ENCODE measurements around the gene SIM1. TPM values are rescaled to one million over a fixed set of nuclear protein-coding genes. Genes with fewer than 3 reads are reported as not detected.

The SIM1 gene
- total RNA-seq, 2 experiments from 2014 or later, result not detected

DNA sequence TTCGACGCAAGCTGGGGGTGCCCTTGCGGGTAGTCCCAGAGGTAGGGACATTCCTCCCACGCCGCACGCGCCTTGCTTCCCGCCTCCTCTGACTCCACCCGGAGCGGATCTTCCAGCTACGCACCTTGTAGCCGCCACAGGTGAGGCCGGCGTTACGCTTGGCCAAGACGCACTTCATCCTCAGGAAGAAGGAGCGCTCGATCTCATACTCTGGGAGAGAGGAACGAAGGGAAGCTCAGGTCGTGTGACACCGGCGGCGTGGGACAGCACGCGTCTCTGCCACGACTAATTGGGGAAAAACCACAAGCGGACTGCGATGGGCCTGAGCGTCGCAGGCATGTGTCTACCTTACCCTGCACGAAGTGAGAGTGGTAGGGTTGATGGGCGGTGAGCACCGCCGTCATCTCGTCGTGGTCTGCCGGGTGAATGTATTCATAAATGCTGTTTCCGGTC lies 15.5 kb downstream of the SIM1 start:
- H3K9me3 Mint-ChIP-seq (ENCODE audit: insufficient read depth), result peaks cover 5% of the 10 kb centered on the region
- H3K36me3 Mint-ChIP-seq (ENCODE audit: low read depth), result peaks cover 8% of the 10 kb centered on the region
- DNase-seq (no peak), ATAC-seq (no peak)
- ChIA-PET CTCF (no interaction called here), POLR2A (no interaction called here)
- H3K4me1 Mint-ChIP-seq (ENCODE audit: low read depth), result peaks cover 10% of the 10 kb centered on the region
- H3K27ac Mint-ChIP-seq, result no peak overlapping the region
- no peak overlapping the region for H3K4me3 Mint-ChIP-seq
- H3K27me3 Mint-ChIP-seq (ENCODE audit: low read depth), result peaks cover 63% of the 10 kb centered on the region

DNA sequence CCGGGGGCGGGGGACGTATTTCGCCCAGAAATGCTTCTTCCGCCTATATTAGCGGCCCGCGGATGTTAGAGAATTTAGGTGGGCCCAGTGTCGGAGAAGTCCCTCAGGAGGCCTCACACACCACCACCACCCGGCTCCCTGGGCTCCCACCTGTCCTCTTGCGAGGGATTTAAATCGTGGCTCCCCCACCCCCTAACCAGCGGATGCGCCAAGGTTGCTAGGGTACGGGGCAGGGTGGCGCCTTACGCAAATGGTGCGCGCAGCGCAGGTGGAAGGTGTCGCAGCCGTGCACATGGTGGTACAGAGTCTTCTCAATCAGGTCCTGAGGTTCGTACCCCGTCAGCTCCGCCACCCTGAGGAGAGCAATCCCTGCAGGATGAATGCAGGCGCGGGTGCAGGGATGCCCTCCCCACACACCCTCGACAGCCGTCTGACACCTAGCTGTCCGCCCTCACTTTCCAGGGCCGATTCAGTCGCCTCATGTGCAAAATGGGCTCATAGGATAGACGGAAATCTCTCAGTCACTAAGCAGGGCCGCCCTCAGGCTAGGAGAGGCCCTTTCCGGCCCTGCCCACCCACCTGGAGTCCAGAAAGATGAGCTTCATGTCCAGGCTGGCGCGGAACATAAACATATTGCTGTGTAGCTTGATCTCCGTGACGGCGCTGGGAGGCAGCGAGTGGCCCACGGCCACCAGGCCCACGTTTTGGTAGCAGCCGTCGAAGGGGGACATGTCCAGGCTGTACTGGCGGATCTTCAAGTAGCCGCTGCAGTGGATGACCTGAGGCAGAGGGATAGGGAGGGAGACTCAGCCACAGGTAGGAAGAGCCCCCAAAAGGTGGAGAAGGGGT lies 16.6 kb downstream of the SIM1 start:
- Mint-ChIP-seq H3K36me3 (ENCODE audit: low read depth) (peaks cover 7% of the 10 kb centered on the region), H3K4me3 (no peak overlapping the region), H3K27ac (peak overlapping the region; percentile 44)

DNA sequence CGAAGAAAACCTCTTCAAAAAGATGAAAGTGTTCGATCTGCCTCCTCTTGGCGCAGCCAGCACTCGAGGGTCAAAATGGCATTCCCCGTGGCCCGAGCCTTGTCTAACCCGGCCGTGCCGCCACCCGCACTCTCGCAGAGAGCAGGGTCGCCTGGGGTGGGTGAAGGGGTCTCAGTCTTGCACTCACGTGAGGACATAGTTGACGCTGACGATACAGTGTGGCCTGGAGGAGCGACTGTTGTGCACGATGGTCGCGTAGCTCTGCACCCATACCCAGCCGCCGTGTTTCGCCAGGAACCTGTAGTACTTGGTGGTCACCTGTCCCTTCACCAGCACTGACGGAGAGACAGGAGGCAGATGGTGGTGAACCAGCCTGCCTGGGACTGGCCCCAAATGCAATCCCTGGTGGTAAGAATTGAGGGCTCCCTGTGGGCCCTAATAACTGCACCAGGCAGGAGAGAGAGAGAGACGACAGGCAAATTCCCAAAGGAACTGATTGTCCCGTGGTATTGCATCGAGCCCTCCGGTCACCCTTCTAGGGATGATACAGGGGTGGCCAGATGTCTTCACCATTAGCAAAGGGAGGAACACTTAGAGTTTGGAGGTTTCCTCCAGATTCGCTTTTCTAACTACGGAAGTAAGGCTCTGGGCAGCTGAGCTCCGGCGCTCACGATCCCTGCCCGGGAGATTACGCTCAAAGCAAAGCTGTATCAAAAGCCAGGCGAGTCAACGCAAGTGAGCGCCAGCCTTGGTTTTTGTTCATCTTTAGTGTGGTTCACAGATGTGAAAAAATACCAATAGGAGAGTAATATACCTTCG lies 17.4 kb downstream of the SIM1 start:
- Mint-ChIP-seq H3K9me3 (ENCODE audit: insufficient read depth) (peaks cover 5% of the 10 kb centered on the region), H3K36me3 (ENCODE audit: low read depth) (peaks cover 7% of the 10 kb centered on the region), H3K27ac (peak overlapping the region; percentile 44), H3K27me3 (ENCODE audit: low read depth) (peaks cover 57% of the 10 kb centered on the region), H3K4me1 (ENCODE audit: low read depth) (peaks cover 10% of the 10 kb centered on the region), H3K4me3 (peak overlapping the region; percentile 20)
- ChIA-PET POLR2A (no interaction called here), CTCF (interaction anchor here (1.3 kb wide), 1 partner anchor 19 kb away, joined by 4 read pairs; no protein-coding TSS in a partner anchor)
- ATAC-seq (no peak), DNase-seq (no peak)

More for the DNA sequence above, 16.6 kb downstream of the SIM1 start:
- no peak for DNase-seq
- H3K4me1 Mint-ChIP-seq (ENCODE audit: low read depth), result peaks cover 10% of the 10 kb centered on the region
- ATAC-seq, result no peak
- POLR2A ChIA-PET, result no interaction called here
- peaks cover 60% of the 10 kb centered on the region for H3K27me3 Mint-ChIP-seq (ENCODE audit: low read depth)
- peaks cover 5% of the 10 kb centered on the region for H3K9me3 Mint-ChIP-seq (ENCODE audit: insufficient read depth)
- CTCF ChIA-PET, result interaction anchor here (1.3 kb wide), 1 partner anchor 18 kb away, joined by 4 read pairs; no protein-coding TSS in a partner anchor

DNA sequence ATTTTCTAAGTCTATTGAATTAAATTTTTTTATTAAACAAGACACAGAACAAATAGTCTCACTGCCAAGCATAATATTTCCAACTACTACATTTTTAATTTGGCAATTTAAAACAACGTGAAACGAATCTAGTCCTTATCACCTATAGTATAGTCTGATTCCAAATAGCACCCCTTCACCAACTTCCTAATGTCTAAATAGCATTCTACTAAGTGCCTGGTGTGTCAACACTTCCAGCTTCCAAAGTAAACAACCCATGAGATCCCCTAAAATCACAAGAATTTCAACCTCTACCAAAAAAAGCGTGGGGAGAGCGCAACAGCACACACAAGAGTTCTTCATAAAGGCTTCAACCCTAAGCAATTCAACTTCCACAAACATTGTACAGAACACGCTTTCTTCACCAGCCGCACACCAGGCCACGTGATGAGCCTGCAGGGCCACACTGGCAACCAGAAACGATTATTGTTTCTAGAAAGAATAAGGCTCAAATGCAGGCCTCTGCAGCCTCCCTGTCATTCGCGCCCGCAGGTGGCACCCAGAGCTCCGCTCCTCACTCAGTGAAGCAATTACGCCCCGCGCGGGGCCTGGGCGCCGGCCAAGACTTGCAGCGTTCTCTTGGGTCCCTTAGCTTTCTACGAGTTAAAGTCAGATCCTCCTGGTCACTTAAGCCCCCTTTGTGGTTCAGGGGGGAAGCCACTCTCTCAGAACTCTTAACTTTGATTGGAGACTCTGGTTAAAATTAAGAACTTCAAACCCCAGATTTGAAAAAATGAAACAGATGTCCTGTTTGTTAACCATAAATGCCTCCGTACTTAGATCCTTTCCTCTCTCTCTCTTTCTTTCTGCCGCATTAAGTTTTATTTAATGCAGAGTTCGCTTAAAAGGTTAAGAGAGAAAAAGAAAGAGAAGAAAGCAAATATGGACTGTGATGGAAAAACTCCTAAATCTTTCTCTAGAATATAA lies 18.3 kb downstream of the SIM1 start:
- Mint-ChIP-seq H3K36me3 (ENCODE audit: low read depth) (peaks cover 7% of the 10 kb centered on the region), H3K27ac (peak overlapping the region; percentile 0), H3K4me3 (peak overlapping the region; percentile 4), H3K27me3 (ENCODE audit: low read depth) (peaks cover 61% of the 10 kb centered on the region), H3K4me1 (ENCODE audit: low read depth) (peaks cover 10% of the 10 kb centered on the region), H3K9me3 (ENCODE audit: insufficient read depth) (peaks cover 5% of the 10 kb centered on the region)
- ChIA-PET CTCF (no interaction called here), POLR2A (no interaction called here)
- no peak for ATAC-seq
- DNase-seq, result no peak

DNA sequence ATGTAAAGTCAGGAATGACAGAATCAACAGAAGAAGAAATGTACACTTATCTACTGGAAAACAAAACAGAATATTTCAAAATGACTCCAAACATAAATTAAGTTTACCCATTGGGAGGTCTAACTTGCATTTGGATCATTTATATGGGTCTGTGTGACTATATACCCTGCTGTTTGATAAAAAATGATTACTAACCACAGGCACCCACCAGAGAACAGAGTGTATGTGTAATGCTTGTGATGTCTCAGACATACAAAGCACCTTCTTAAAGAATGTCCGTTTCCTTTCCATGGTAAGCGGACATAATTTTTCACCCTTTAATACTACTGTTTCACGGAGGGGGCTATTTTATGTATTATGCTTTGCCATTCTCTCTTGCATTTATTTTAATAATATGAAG lies 19.2 kb downstream of the SIM1 start:
- Mint-ChIP-seq H3K27ac (no peak overlapping the region), H3K4me1 (ENCODE audit: low read depth) (peaks cover 10% of the 10 kb centered on the region), H3K27me3 (ENCODE audit: low read depth) (peaks cover 66% of the 10 kb centered on the region), H3K36me3 (ENCODE audit: low read depth) (peaks cover 7% of the 10 kb centered on the region), H3K9me3 (ENCODE audit: insufficient read depth) (peaks cover 5% of the 10 kb centered on the region), H3K4me3 (no peak overlapping the region)
- no peak for DNase-seq
- POLR2A ChIA-PET, result no interaction called here
- ATAC-seq, result no peak
- CTCF ChIA-PET, result no interaction called here

DNA sequence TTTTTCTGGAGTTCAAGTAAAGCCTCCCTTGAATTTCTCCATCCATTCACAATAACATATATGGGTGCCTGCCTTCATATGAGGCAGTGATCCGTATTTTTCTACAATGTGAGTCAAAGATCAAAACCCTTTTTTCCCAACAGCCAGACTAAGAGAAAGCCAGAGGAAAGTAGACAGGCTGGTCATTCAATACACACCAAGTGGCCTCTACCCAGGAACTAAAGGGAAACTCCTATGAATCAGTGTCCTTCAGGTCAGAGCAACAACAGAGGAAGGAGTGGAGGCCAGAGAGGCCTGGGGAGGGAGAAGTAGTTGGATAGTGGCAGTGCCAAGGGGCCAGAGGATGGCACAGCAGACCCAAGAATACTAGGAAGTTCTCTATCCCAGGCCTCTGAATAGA lies 23.8 kb downstream of the SIM1 start:
- Mint-ChIP-seq H3K27ac (no peak overlapping the region), H3K36me3 (ENCODE audit: low read depth) (no peaks in the 10 kb centered on the region), H3K9me3 (ENCODE audit: insufficient read depth) (no peaks in the 10 kb centered on the region), H3K27me3 (ENCODE audit: low read depth) (peaks cover 40% of the 10 kb centered on the region), H3K4me3 (no peak overlapping the region), H3K4me1 (ENCODE audit: low read depth) (no peaks in the 10 kb centered on the region)
- no peak for ATAC-seq
- no peak for DNase-seq
- POLR2A ChIA-PET, result no interaction called here
- CTCF ChIA-PET, result no interaction called here

DNA sequence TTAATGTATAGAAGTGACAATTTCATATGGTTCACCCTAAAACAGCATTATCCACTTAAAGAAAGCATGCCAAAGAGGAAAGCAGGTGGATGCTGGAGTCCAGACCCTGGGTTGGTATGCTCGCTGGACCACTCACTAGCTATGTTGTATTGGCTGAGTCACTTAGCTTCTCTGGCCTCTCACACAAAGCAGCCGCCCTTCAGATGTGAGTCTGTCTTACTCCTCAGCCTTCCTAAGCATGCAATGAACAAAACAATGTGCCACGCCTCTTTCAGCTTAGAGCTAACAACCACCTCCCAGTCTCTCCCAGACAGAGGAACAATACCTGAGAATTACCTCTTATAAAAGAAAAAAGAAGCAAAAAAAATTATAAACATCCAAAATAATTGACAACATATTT lies 29.4 kb downstream of the SIM1 start:
- Mint-ChIP-seq H3K4me3 (no peak overlapping the region), H3K36me3 (ENCODE audit: low read depth) (no peaks in the 10 kb centered on the region), H3K27me3 (ENCODE audit: low read depth) (peaks cover 20% of the 10 kb centered on the region), H3K9me3 (ENCODE audit: insufficient read depth) (no peaks in the 10 kb centered on the region), H3K27ac (no peak overlapping the region), H3K4me1 (ENCODE audit: low read depth) (no peaks in the 10 kb centered on the region)
- CTCF ChIA-PET, result no interaction called here
- POLR2A ChIA-PET, result no interaction called here
- DNase-seq (no peak), ATAC-seq (no peak)

DNA sequence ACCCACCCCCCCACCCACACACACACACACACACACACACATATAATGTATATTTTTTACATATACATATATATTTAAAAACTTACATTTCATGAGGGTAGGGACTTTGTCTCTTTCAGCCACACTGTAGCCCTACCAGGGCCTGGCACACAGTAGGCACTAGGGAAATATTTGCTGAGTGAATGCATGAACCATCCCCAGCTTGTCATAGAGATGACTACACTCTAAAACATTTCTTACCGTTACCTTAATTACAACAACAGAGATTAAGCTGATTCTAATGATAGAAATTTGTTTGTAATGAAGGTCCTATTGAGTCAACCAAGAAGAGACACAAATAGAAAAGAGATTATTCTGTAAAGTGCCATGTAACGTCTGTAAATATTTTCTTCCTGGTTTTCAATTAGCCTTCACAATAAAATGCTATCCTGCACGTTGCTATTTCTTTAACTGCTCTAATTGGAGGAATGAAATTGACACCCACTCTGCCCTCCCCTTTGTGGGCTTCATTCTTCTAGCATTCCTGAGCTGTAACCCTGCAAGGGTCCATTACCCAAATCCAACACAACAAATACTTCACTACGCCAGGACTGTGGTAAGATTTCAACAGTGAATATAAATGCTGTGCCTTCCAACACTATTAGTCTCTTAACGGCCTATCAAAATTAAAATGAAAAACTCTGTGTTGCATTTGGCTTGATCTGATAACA lies 30.8 kb downstream of the SIM1 start:
- Mint-ChIP-seq H3K4me1 (ENCODE audit: low read depth) (no peaks in the 10 kb centered on the region), H3K9me3 (ENCODE audit: insufficient read depth) (no peaks in the 10 kb centered on the region), H3K36me3 (ENCODE audit: low read depth) (no peaks in the 10 kb centered on the region), H3K4me3 (no peak overlapping the region), H3K27ac (no peak overlapping the region), H3K27me3 (ENCODE audit: low read depth) (peaks cover 15% of the 10 kb centered on the region)
- ATAC-seq (no peak), DNase-seq (no peak)
- POLR2A ChIA-PET, result no interaction called here
- CTCF ChIA-PET, result no interaction called here

DNA sequence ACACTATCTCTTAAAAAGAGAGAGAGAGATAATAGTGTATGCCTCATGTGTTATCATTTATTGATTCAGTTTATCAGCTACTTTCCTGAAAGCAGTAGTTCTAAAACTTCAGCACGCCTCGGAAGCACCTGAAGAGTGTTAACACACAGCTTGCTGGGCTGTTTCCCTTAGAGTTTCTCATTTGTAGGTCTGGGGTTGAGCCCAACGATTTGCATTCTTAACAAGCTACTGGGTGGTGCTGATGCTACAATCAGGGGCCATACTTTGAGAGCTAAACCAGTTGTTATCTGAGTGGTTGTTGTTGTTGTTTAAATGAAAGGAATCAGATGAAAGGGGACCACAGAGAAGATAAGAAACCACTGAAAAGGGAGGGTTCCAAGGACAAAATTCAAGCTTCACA lies 32.6 kb downstream of the SIM1 start:
- H3K4me3 Mint-ChIP-seq, result no peak overlapping the region
- no peak overlapping the region for H3K27ac Mint-ChIP-seq
- ChIA-PET POLR2A (no interaction called here), CTCF (no interaction called here)
- H3K9me3 Mint-ChIP-seq (ENCODE audit: insufficient read depth), result no peaks in the 10 kb centered on the region
- H3K36me3 Mint-ChIP-seq (ENCODE audit: low read depth), result no peaks in the 10 kb centered on the region
- DNase-seq (no peak), ATAC-seq (no peak)
- H3K4me1 Mint-ChIP-seq (ENCODE audit: low read depth), result no peaks in the 10 kb centered on the region
- H3K27me3 Mint-ChIP-seq (ENCODE audit: low read depth), result peaks cover 11% of the 10 kb centered on the region

DNA sequence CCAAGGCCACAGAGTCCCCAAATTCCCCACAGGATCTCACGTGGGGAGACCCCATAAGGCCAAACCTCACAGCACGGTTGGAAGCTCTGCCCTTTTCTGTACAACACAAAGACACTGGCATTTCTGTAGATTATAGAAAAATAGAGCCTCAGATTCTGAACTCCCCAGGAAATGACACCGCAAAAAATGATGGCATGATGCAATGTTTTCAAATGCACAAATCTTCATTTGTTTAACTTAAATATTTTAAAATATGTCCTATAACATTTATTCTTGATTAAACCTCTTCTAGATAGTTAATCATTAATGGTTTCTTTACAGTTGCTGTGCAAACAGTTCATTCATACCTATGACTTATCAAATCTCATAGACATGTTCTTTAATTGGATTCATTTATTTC lies 33.8 kb downstream of the SIM1 start:
- Mint-ChIP-seq H3K4me3 (no peak overlapping the region), H3K4me1 (ENCODE audit: low read depth) (no peaks in the 10 kb centered on the region), H3K36me3 (ENCODE audit: low read depth) (no peaks in the 10 kb centered on the region), H3K27ac (no peak overlapping the region), H3K27me3 (ENCODE audit: low read depth) (peaks cover 11% of the 10 kb centered on the region), H3K9me3 (ENCODE audit: insufficient read depth) (no peaks in the 10 kb centered on the region)
- CTCF ChIA-PET, result no interaction called here
- ATAC-seq (no peak), DNase-seq (no peak)
- POLR2A ChIA-PET, result no interaction called here

DNA sequence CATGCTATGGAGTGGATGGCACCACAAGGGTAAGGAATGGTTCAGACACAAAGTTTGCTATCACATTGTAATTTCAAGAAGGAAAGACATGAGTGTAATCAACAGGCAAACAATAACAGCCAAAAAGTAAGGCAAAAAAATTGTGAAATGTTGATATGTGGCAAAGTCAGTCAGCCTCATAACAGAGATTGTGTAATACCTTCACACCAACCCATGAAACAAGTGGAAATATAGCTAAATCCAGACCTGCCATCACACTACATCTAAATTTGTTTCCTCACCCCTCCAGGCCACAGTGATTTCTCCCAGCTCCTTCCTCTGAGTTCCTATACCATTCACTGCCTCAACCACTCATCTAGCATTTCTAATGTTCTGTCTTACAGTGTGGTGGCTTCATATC lies 37.3 kb downstream of the SIM1 start:
- DNase-seq (no peak), ATAC-seq (no peak)
- H3K27ac Mint-ChIP-seq, result no peak overlapping the region
- H3K27me3 Mint-ChIP-seq (ENCODE audit: low read depth), result peaks cover 6% of the 10 kb centered on the region
- no peaks in the 10 kb centered on the region for H3K9me3 Mint-ChIP-seq (ENCODE audit: insufficient read depth)
- no peaks in the 10 kb centered on the region for H3K4me1 Mint-ChIP-seq (ENCODE audit: low read depth)
- CTCF ChIA-PET, result no interaction called here
- H3K36me3 Mint-ChIP-seq (ENCODE audit: low read depth), result no peaks in the 10 kb centered on the region
- POLR2A ChIA-PET, result no interaction called here
- no peak overlapping the region for H3K4me3 Mint-ChIP-seq

All from activated CD8-positive, alpha-beta T cell treated with anti-CD3 and anti-CD28 coated beads, Interleukin-2, amount 10 ng/mL, durations not matched to agents 7 days and 5 days (primary cell).